ENCODE measurements around the gene VPS51. TPM values are rescaled to one million over a fixed set of nuclear protein-coding genes. Genes with fewer than 3 reads are reported as not detected.

The VPS51 gene
- total and polyA plus RNA-seq, 2 of the 13 experiments (the other 11 are each of a cell fraction or from before 2014, with no cell fraction given), result 76.3 to 90.6 TPM

DNA sequence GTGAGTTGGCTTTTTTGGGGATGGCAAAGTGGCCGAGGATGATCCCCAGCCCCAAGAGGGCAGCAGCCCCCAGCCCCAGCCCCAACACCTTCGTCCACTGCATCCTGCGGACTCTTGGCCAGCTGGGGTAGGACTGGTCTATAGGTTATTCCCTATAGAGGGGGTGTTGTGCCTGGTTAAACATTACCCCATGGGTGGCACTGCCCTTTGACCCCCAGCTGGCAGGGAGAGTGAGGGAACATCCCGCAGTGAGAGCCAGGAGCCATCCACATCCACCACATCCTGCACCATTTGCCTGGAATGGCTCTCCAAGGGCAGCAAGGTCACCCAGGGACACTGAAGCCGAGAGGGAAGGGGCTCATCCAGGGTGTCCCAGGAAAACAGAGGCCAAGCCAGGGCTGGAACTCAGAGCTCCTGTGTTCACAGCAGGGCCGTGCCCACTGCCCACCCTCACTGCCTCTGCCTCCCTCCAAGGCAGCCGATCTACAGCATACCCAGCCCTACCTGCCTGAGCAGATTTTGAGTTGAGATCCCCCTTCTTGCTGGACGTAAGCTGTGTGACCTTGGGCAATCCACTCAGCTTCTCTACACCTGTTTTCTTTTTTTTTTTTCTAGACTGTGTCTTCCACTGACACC, 37.5 kb upstream of the VPS51 start, which contains the start of gene NAALADL1 (continued):
- TF ChIP-seq, protein P1, sequence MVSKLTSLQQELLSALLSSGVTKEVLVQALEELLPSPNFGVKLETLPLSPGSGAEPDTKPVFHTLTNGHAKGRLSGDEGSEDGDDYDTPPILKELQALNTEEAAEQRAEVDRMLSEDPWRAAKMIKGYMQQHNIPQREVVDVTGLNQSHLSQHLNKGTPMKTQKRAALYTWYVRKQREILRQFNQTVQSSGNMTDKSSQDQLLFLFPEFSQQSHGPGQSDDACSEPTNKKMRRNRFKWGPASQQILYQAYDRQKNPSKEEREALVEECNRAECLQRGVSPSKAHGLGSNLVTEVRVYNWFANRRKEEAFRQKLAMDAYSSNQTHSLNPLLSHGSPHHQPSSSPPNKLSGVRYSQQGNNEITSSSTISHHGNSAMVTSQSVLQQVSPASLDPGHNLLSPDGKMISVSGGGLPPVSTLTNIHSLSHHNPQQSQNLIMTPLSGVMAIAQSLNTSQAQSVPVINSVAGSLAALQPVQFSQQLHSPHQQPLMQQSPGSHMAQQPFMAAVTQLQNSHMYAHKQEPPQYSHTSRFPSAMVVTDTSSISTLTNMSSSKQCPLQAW (CRISPR knock-in tag; IDR thresholded peaks at IDR 0.05), result peak; percentile 90
- TF ChIP-seq DR1 (CRISPR knock-in tag; IDR thresholded peaks at IDR 0.05) (no peak), MBD4 (IDR thresholded peaks at IDR 0.05; ENCODE audit: borderline replicate concordance, low read length) (no peak), DPF2 (CRISPR knock-in tag; IDR thresholded peaks at IDR 0.05; ENCODE audit: borderline replicate concordance, low read depth) (0 out of 2 replicates have a peak, but pooled peaks have one; percentile 33), HNF4G (IDR thresholded peaks at IDR 0.05; ENCODE audit: borderline replicate concordance, low read depth, low read length) (peak; percentile 71), HNF4G (CRISPR knock-in tag; IDR thresholded peaks at IDR 0.05; ENCODE audit: borderline replicate concordance, low read depth) (no peak), TAF1 (CRISPR knock-in tag; IDR thresholded peaks at IDR 0.05) (peak; percentile 35; the same call in 1 of the 2 replicates), YEATS4 (CRISPR knock-in tag; IDR thresholded peaks at IDR 0.05; ENCODE audit: borderline replicate concordance) (0 out of 2 replicates have a peak, but pooled peaks have one; percentile 28), RFX1 (IDR thresholded peaks at IDR 0.05) (no peak), NR2F2 (IDR thresholded peaks at IDR 0.05; ENCODE audit: borderline replicate concordance, low read depth) (peak; percentile 52; the same call in 1 of the 2 replicates), NONO (IDR thresholded peaks at IDR 0.05) (no peak), NONO (CRISPR knock-in tag; conservative IDR thresholded peaks at IDR 0.05) (0 out of 2 replicates have a peak, but pooled peaks have one; percentile 13), TBX2 (CRISPR knock-in tag; IDR thresholded peaks at IDR 0.05; ENCODE audit: borderline replicate concordance) (no peak), HOXA3 (CRISPR knock-in tag; IDR thresholded peaks at IDR 0.05) (peak; percentile 82), ZNF564 (CRISPR knock-in tag; IDR thresholded peaks at IDR 0.05) (no peak)
- TF ChIP-seq, protein P2, sequence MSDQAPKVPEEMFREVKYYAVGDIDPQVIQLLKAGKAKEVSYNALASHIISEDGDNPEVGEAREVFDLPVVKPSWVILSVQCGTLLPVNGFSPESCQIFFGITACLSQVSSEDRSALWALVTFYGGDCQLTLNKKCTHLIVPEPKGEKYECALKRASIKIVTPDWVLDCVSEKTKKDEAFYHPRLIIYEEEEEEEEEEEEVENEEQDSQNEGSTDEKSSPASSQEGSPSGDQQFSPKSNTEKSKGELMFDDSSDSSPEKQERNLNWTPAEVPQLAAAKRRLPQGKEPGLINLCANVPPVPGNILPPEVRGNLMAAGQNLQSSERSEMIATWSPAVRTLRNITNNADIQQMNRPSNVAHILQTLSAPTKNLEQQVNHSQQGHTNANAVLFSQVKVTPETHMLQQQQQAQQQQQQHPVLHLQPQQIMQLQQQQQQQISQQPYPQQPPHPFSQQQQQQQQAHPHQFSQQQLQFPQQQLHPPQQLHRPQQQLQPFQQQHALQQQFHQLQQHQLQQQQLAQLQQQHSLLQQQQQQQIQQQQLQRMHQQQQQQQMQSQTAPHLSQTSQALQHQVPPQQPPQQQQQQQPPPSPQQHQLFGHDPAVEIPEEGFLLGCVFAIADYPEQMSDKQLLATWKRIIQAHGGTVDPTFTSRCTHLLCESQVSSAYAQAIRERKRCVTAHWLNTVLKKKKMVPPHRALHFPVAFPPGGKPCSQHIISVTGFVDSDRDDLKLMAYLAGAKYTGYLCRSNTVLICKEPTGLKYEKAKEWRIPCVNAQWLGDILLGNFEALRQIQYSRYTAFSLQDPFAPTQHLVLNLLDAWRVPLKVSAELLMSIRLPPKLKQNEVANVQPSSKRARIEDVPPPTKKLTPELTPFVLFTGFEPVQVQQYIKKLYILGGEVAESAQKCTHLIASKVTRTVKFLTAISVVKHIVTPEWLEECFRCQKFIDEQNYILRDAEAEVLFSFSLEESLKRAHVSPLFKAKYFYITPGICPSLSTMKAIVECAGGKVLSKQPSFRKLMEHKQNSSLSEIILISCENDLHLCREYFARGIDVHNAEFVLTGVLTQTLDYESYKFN (CRISPR knock-in tag; conservative IDR thresholded peaks at IDR 0.05), result peak; percentile 81; the same call in 1 of the 2 replicates
- TF ChIP-seq, protein P3, sequence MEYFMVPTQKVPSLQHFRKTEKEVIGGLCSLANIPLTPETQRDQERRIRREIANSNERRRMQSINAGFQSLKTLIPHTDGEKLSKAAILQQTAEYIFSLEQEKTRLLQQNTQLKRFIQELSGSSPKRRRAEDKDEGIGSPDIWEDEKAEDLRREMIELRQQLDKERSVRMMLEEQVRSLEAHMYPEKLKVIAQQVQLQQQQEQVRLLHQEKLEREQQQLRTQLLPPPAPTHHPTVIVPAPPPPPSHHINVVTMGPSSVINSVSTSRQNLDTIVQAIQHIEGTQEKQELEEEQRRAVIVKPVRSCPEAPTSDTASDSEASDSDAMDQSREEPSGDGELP (IDR thresholded peaks at IDR 0.05; ENCODE audit: borderline replicate concordance, low read depth), result peak; percentile 95
- TF ChIP-seq, protein P4, sequence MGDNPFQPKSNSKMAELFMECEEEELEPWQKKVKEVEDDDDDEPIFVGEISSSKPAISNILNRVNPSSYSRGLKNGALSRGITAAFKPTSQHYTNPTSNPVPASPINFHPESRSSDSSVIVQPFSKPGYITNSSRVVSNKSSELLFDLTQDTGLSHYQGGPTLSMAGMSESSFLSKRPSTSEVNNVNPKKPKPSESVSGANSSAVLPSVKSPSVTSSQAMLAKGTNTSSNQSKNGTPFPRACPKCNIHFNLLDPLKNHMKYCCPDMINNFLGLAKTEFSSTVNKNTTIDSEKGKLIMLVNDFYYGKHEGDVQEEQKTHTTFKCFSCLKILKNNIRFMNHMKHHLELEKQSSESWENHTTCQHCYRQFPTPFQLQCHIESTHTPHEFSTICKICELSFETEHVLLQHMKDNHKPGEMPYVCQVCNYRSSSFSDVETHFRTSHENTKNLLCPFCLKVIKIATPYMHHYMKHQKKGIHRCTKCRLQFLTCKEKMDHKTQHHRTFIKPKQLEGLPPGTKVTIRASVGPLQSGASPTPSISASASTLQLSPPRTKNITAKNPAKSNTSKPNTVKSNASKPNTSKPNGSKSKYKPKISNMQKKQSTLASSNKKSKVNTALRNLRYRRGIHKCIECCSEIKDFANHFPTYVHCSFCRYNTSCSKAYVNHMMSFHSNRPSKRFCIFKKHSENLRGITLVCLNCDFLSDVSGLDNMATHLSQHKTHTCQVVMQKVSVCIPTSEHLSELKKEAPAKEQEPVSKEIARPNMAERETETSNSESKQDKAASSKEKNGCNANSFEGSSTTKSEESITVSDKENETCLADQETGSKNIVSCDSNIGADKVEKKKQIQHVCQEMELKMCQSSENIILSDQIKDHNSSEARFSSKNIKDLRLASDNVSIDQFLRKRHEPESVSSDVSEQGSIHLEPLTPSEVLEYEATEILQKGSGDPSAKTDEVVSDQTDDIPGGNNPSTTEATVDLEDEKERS (CRISPR knock-in tag; IDR thresholded peaks at IDR 0.05), result 0 out of 2 replicates have a peak, but pooled peaks have one; percentile 16
- TF ChIP-seq, protein P5, sequence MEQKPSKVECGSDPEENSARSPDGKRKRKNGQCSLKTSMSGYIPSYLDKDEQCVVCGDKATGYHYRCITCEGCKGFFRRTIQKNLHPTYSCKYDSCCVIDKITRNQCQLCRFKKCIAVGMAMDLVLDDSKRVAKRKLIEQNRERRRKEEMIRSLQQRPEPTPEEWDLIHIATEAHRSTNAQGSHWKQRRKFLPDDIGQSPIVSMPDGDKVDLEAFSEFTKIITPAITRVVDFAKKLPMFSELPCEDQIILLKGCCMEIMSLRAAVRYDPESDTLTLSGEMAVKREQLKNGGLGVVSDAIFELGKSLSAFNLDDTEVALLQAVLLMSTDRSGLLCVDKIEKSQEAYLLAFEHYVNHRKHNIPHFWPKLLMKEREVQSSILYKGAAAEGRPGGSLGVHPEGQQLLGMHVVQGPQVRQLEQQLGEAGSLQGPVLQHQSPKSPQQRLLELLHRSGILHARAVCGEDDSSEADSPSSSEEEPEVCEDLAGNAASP (CRISPR knock-in tag; IDR thresholded peaks at IDR 0.05; ENCODE audit: borderline replicate concordance), result peak; percentile 96
